Myometrial cell (primary cell): ENCODE measurements around the gene OR52D1. TPM values are rescaled to one million over a fixed set of nuclear protein-coding genes. Genes with fewer than 3 reads are reported as not detected.

Experiments used
- total RNA-seq: library from RNA; depleted of rRNA; stranded (reverse); fragments of >200 nt; gene quantifications from 2 replicates; pipeline ENCODE4 v1.2.3, GENCODE V29; 2015

OR52D1 gene
- not detected in 2 replicates for total RNA-seq

GRCh38 chr11:5488385-5488784 is at the start of gene OR52D1:
Gene OR52D1 (plus strand): TSS chr11:5488685. CDS start chr11:5488707, 22 bp downstream.

GRCh38 chr11:5441414-5441813 is 47.1 kb upstream of the OR52D1 start, which contains the start of gene OR51I1:
Gene OR51I1 (minus strand): TSS chr11:5441514. CDS start chr11:5441514, 0 bp downstream.

GRCh38 chr11:5449023-5449422 is 39.5 kb upstream of the OR52D1 start, which contains the start of gene OR51I2:
Gene OR51I2 (plus strand): TSS chr11:5449323. CDS start chr11:5453489, 4,166 bp downstream.

GRCh38 chr11:5509803-5510202 is 21.3 kb downstream of the OR52D1 start, which contains the start of gene UBQLN3:
Gene UBQLN3 (minus strand): TSS chr11:5509957. CDS start chr11:5509558, 399 bp downstream.

GRCh38 chr11:5516599-5516998 is 28.1 kb downstream of the OR52D1 start, which contains the start of gene UBQLNL:
Gene UBQLNL (minus strand): TSS chr11:5516699. CDS start chr11:5516441, 258 bp downstream.

Other genes starting within 250 kb of the OR52D1 start
- gene HBG1, start 238.8 kb upstream of the OR52D1 start, total RNA-seq = not detected in 2 replicates
- gene HBG2, start 233.9 kb upstream of the OR52D1 start, total RNA-seq = not detected in 2 replicates
- not detected in 2 replicates for gene HBE1, start 218.7 kb upstream of the OR52D1 start, total RNA-seq
- not detected in 2 replicates for gene OR51B4, start 186.7 kb upstream of the OR52D1 start, total RNA-seq
- not detected in 2 replicates for gene OR51B2, start 164.4 kb upstream of the OR52D1 start, total RNA-seq
- gene OR51B5, start 145.2 kb upstream of the OR52D1 start, total RNA-seq = not detected in 2 replicates
- not detected in 2 replicates for gene OR51B6, start 137.2 kb upstream of the OR52D1 start, total RNA-seq
- not detected in 2 replicates for gene OR51M1, start 104.9 kb upstream of the OR52D1 start, total RNA-seq
- not detected in 2 replicates for gene OR51Q1, start 66.6 kb upstream of the OR52D1 start, total RNA-seq
- gene OR51I1, start 47.2 kb upstream of the OR52D1 start, total RNA-seq = not detected in 2 replicates
- not detected in 2 replicates for gene OR51I2, start 39.4 kb upstream of the OR52D1 start, total RNA-seq
- gene UBQLN3, start 21.3 kb downstream of the OR52D1 start, total RNA-seq = not detected in 2 replicates
- gene UBQLNL, start 28.0 kb downstream of the OR52D1 start, total RNA-seq = not detected in 2 replicates
- not detected in 2 replicates for gene OR52H1, start 59.9 kb downstream of the OR52D1 start, total RNA-seq
- not detected in 2 replicates for gene OR52B6, start 92.2 kb downstream of the OR52D1 start, total RNA-seq
- gene TRIM6, start 108.0 kb downstream of the OR52D1 start, total RNA-seq = 7.1 and 8.6 TPM in 2 replicates
- 16.5 and 18.5 TPM in 2 replicates for gene TRIM34, start 136.3 kb downstream of the OR52D1 start, total RNA-seq
- gene TRIM5, start 196.4 kb downstream of the OR52D1 start, total RNA-seq = 22.8 and 31.9 TPM in 2 replicates
- gene TRIM22, start 201.1 kb downstream of the OR52D1 start, total RNA-seq = 49.6 and 55.1 TPM in 2 replicates
- not detected in 2 replicates for gene OR56B1, start 247.8 kb downstream of the OR52D1 start, total RNA-seq